Endothelial cell of umbilical vein (primary cell): ENCODE results near the gene DNM2. TPM values are rescaled to one million over a fixed set of nuclear protein-coding genes. Genes with fewer than 3 reads are reported as not detected.

Experiments
- BruUV-seq: library from RNA; stranded (reverse); fragments of 400-500 nt; replicated peaks from 2 replicates; lab custom pipeline; 2021; lab: Mats Ljungman, UMichigan
- CTCF ChIA-PET: fragments of 300-600, 350-600 bp; sonication (Branson Sonifier 250); formaldehyde crosslinking; loops from one replicate; lab custom pipeline; 2021; ENCODE audit warnings: antibody characterized with exemption, inconsistent platforms; lab: Charles Lee
- POLR2A ChIA-PET: fragments of 300-600, 350-600 bp; sonication (Branson Sonifier 250); formaldehyde crosslinking; loops from one replicate; lab custom pipeline; 2021; ENCODE audit warnings: antibody characterized with exemption, inconsistent platforms; lab: Charles Lee
- DNase-seq: peaks from one replicate; pipeline ENCODE4 v3.0.0-alpha.2; 2011; ENCODE audit warnings: low read depth, low spot score
- FAIRE-seq: peaks from 2 replicates; lab custom pipeline; 2011; peaks lifted over from hg19 to GRCh38; lab: Jason Lieb, UNC
- H2AFZ ChIP-seq: 2 replicates; pipeline ENCODE4 v1.6.0; 2012; ENCODE audit warnings: low read depth, low read length, control low read depth, inconsistent platforms
- H3K27ac ChIP-seq: 2 replicates; pipeline ENCODE4 v1.5.1; 2011; ENCODE audit warnings: low read depth, mild to moderate bottlenecking, control low read depth, low read length, moderate library complexity; ENCODE audit not compliant: insufficient read depth
- H3K27me3 ChIP-seq, 2 experiments: 2 replicates each; pipeline versions ENCODE4 v1.6.0 to v1.6.1; 2011; ENCODE audit warnings: low read length in 2 of 2, mixed read lengths in 1 of 2; ENCODE audit not compliant: control insufficient read depth in 2 of 2, insufficient read depth in 2 of 2
- H3K36me3 ChIP-seq, 2 experiments: 2 replicates in 1 of 2; 3 replicates in 1 of 2; pipeline ENCODE4 v1.5.1; 2011; ENCODE audit warnings: low read length in 2 of 2, mild to moderate bottlenecking in 1 of 2, moderate library complexity in 1 of 2; ENCODE audit not compliant: control insufficient read depth in 2 of 2, insufficient read depth in 2 of 2; ENCODE audit errors: extremely low read depth in 1 of 2
- H3K4me1 ChIP-seq: 3 replicates; pipeline ENCODE4 v1.5.1; 2011; ENCODE audit warnings: mild to moderate bottlenecking, low read length; ENCODE audit not compliant: control insufficient read depth, insufficient read depth; ENCODE audit errors: extremely low read depth
- H3K4me2 ChIP-seq: 2 replicates; pipeline ENCODE4 v1.6.1; 2011; ENCODE audit warnings: low read length, control low read depth, mixed read lengths; ENCODE audit not compliant: insufficient read depth
- H3K4me3 ChIP-seq, 3 experiments: fragments of 200-600 bp in 1 of 3; sonication (generic), shearing (Covaris generic) in 1 of 3; replicated peaks in 1 of 3; 2 replicates each; pipeline ENCODE4 v1.5.1; 2011 to 2016; ENCODE audit warnings: control low read depth in 3 of 3, low read length in 3 of 3, mild to moderate bottlenecking in 2 of 3, inconsistent platforms in 1 of 3, low read depth in 1 of 3, moderate library complexity in 1 of 3; ENCODE audit not compliant: insufficient read depth in 1 of 3
- H3K79me2 ChIP-seq: 2 replicates; pipeline ENCODE4 v1.6.0; 2012; ENCODE audit warnings: low read length, inconsistent platforms; ENCODE audit not compliant: control insufficient read depth, insufficient read depth
- H3K9ac ChIP-seq: replicated peaks from 2 replicates; pipeline ENCODE3; 2011; ENCODE audit warnings: low read length, control low read depth; ENCODE audit not compliant: insufficient read depth; ENCODE audit errors: extremely low read depth
- H3K9me1 ChIP-seq: replicated peaks from 3 replicates; pipeline ENCODE4 v1.6.0; 2011; ENCODE audit warnings: mild to moderate bottlenecking, low read length; ENCODE audit not compliant: control insufficient read depth, insufficient read depth; ENCODE audit errors: extremely low read depth
- H3K9me3 ChIP-seq: replicated peaks from 2 replicates; pipeline ENCODE4 v1.5.1; 2012; ENCODE audit warnings: low read length, inconsistent platforms; ENCODE audit not compliant: control insufficient read depth, insufficient read depth
- H4K20me1 ChIP-seq: replicated peaks from 2 replicates; pipeline ENCODE3; 2011; ENCODE audit warnings: mild to moderate bottlenecking, low read length; ENCODE audit not compliant: control insufficient read depth, insufficient read depth; ENCODE audit errors: extremely low read depth
- EZH2 ChIP-seq: IDR thresholded peaks from 2 replicates; pipeline ENCODE4 v1.6.1; 2012; ENCODE audit warnings: borderline replicate concordance, low read depth, mild to moderate bottlenecking, moderate library complexity, low read length, inconsistent platforms; ENCODE audit not compliant: severe bottlenecking
- FOS ChIP-seq: IDR thresholded peaks from 2 replicates; pipeline ENCODE4 v1.6.1; 2011; ENCODE audit warnings: mild to moderate bottlenecking, low read length, moderate library complexity, borderline replicate concordance; ENCODE audit not compliant: insufficient read depth
- GATA2 ChIP-seq: IDR thresholded peaks from 2 replicates; pipeline ENCODE4 v1.7.0; 2011; ENCODE audit warnings: low read depth, mild to moderate bottlenecking, moderate library complexity, mixed read lengths, low read length; ENCODE audit not compliant: insufficient read length, insufficient read depth
- JUN ChIP-seq: IDR thresholded peaks from 2 replicates; pipeline ENCODE4 v1.6.1; 2011; ENCODE audit warnings: borderline replicate concordance, low read depth; ENCODE audit not compliant: insufficient read length, insufficient read depth
- MAX ChIP-seq: IDR thresholded peaks from 2 replicates; pipeline ENCODE4 v1.6.1; 2011; ENCODE audit not compliant: insufficient read depth, insufficient read length
- MYC ChIP-seq: IDR thresholded peaks from one replicate; pipeline ENCODE4 v1.6.1; 2011; ENCODE audit warnings: mild to moderate bottlenecking, low read depth, low read length
- POLR2A ChIP-seq: IDR thresholded peaks from 2 replicates; pipeline ENCODE4 v1.6.1; 2012; ENCODE audit warnings: low read depth, mild to moderate bottlenecking, control low read depth, low read length
- POLR2AphosphoS5 ChIP-seq: IDR thresholded peaks from 2 replicates; pipeline ENCODE4 v1.6.1; 2012; ENCODE audit warnings: low read depth, mild to moderate bottlenecking, control low read depth, low read length, moderate library complexity; ENCODE audit not compliant: insufficient read depth
- dilution Hi-C: fragments of 300-500 bp; cut with MboI; formaldehyde crosslinking; loops from one replicate; pipeline ENCODE4 v1.15.0; 2019; ENCODE audit warnings: low sequenced_read_pairs; ENCODE audit not compliant: extremely low pct_ligation_motif_present
- intact Hi-C: fragments of 100-400 bp; cut with micrococcal nuclease; formaldehyde crosslinking; loops from one replicate; pipeline ENCODE4 v1.10.0; 2022
- polyA plus RNA-seq, 4 experiments: library from polyadenylated mRNA; depleted of rRNA in 3 of 4; stranded (reverse) in 3 of 4; unstranded in 1 of 4; fragments of >200 nt; gene quantifications; 2 replicates each; pipeline versions ENCODE4 v1.2.1 to v1.2.3, GENCODE V29; 2011 to 2012; ENCODE audit warnings: missing spikeins in 1 of 4
- total RNA-seq: library from RNA; stranded (reverse); gene quantifications from 2 replicates; pipeline ENCODE4 v1.2.3, GENCODE V29; 2021
- TF ChIP-seq, protein P1 (sequence below), 2 donors: IDR thresholded peaks; 1 replicate in 1 of 2; 2 replicates in 1 of 2; pipeline ENCODE4 v1.5.1; 2011; ENCODE audit warnings: low read length in 2 of 2, mild to moderate bottlenecking in 2 of 2, moderate library complexity in 2 of 2, control low read depth in 1 of 2, inconsistent platforms in 1 of 2, low read depth in 1 of 2; ENCODE audit not compliant: insufficient read depth in 1 of 2; ENCODE audit errors: extremely low read depth in 1 of 2

DNM2 gene
- total and polyA plus RNA-seq, 2 donors (not counting 3 experiments of a cell fraction or from before 2014, with no cell fraction given): 81.8 to 175 TPM

DNA sequence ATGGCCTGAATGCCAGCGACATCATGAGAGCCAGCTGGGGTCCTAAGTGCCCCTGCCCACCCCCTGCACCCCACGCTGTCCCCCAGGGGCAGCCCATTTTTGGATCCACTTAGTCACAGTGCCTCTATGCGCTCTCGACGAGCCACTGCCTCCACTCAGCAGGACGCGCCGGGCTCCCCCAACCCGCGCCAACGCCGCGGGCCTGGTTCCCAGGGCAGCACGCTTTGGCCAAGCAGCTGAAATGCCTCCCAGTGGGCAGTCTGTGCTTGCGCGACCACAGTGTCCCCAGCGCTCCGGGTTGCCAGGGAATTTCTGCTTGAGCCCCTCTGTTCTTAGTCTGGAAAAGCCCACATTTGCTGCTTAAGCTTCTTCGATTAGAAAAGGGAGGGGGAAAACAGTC, 78.8 kb downstream of the DNM2 start:
- H3K27me3 ChIP-seq: no peaks in the 10 kb centered on the region
- H4K20me1 ChIP-seq: no peaks in the 10 kb centered on the region
- no peaks in the 10 kb centered on the region for H3K79me2 ChIP-seq
- H3K9me3 ChIP-seq: no peaks in the 10 kb centered on the region
- H3K27ac ChIP-seq: no peak overlapping the region
- no peak for DNase-seq
- TF ChIP-seq MYC (no peak), MAX (no peak), FOS (no peak), POLR2A (no peak), GATA2 (no peak), POLR2AphosphoS5 (no peak), EZH2 (no peak), JUN (no peak)
- TF ChIP-seq, protein P1, sequence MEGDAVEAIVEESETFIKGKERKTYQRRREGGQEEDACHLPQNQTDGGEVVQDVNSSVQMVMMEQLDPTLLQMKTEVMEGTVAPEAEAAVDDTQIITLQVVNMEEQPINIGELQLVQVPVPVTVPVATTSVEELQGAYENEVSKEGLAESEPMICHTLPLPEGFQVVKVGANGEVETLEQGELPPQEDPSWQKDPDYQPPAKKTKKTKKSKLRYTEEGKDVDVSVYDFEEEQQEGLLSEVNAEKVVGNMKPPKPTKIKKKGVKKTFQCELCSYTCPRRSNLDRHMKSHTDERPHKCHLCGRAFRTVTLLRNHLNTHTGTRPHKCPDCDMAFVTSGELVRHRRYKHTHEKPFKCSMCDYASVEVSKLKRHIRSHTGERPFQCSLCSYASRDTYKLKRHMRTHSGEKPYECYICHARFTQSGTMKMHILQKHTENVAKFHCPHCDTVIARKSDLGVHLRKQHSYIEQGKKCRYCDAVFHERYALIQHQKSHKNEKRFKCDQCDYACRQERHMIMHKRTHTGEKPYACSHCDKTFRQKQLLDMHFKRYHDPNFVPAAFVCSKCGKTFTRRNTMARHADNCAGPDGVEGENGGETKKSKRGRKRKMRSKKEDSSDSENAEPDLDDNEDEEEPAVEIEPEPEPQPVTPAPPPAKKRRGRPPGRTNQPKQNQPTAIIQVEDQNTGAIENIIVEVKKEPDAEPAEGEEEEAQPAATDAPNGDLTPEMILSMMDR (IDR thresholded peaks at IDR 0.05; ENCODE audit: extremely low read depth in 1 of 2, insufficient read depth in 1 of 2, low read depth in 1 of 2, low read length in 2 of 2): no peak
- no peak for FAIRE-seq
- intact Hi-C loops: no loop called here
- no peak overlapping the region for H2AFZ ChIP-seq
- H3K4me3 ChIP-seq: no peak overlapping the region
- dilution Hi-C loops: no loop called here
- peaks cover 7 to 43% of the 10 kb centered on the region in 2 experiments for H3K36me3 ChIP-seq
- no peaks in the 10 kb centered on the region for H3K4me1 ChIP-seq
- POLR2A ChIA-PET: no interaction called here
- H3K9me1 ChIP-seq: no peaks in the 10 kb centered on the region
- no peak overlapping the region for H3K9ac ChIP-seq
- no TSS peak for BruUV-seq
- CTCF ChIA-PET: interaction anchor here (1.1 kb wide), 1 partner anchor 80 kb away, joined by 4 read pairs; no protein-coding TSS in a partner anchor
- no peak overlapping the region for H3K4me2 ChIP-seq
